SK-N-SH treated with all-trans-retinoic acid at 6 μM for 48 hours (cell line): ENCODE data around the gene EFNA3.

Source experiments
- ATAC-seq: fragments of 200-7000 bp; cut with Tn5 transposase; 3 replicates; pipeline ENCODE4 v1.9.1; 2020; ENCODE audit warnings: mild to moderate bottlenecking, moderate library complexity
- ARNTL ChIP-seq: fragments of 450-650 bp; formaldehyde crosslinking; IDR thresholded peaks from 2 replicates; pipeline ENCODE4 v1.5.0; 2020; ENCODE audit warnings: low read depth, mild to moderate bottlenecking, moderate library complexity, borderline replicate concordance
- BACH2 ChIP-seq: fragments of 250-450 bp; sonication (Bioruptor Pico); IDR thresholded peaks from 2 replicates; pipeline ENCODE4 v1.9.0; 2021; ENCODE audit warnings: mild to moderate bottlenecking, borderline replicate concordance
- CSDC2 ChIP-seq: fragments of 250-450 bp; sonication (Bioruptor Pico); IDR thresholded peaks from 2 replicates; pipeline ENCODE4 v1.5.0; 2020; ENCODE audit warnings: mild to moderate bottlenecking, moderate library complexity
- CSRNP3 ChIP-seq: fragments of 250-450 bp; sonication (Bioruptor Pico); IDR thresholded peaks from 2 replicates; pipeline ENCODE4 v1.5.1; 2021; ENCODE audit warnings: mild to moderate bottlenecking, moderate library complexity
- ESRRG ChIP-seq: fragments of 250-450 bp; sonication (Bioruptor Pico); IDR thresholded peaks from 2 replicates; pipeline ENCODE4 v1.6.1; 2021; ENCODE audit warnings: mild to moderate bottlenecking
- GLIS3 ChIP-seq: fragments of 250-450 bp; sonication (Bioruptor Pico); IDR thresholded peaks from 2 replicates; pipeline ENCODE4 v1.5.0; 2020; ENCODE audit warnings: mild to moderate bottlenecking, moderate library complexity
- ISL1 ChIP-seq: fragments of 250-450 bp; sonication (Bioruptor Pico); IDR thresholded peaks from 2 replicates; pipeline ENCODE4 v2.1.2; 2022; ENCODE audit warnings: mild to moderate bottlenecking, moderate library complexity
- POU6F1 ChIP-seq: fragments of 250-450 bp; sonication (Bioruptor Pico); IDR thresholded peaks from 2 replicates; pipeline ENCODE4 v1.8.0; 2021; ENCODE audit warnings: low read depth, mild to moderate bottlenecking, moderate library complexity, borderline replicate concordance
- RARB ChIP-seq: fragments of 250-450 bp; sonication (Bioruptor Pico); IDR thresholded peaks from 2 replicates; pipeline ENCODE4 v1.8.0; 2021; ENCODE audit warnings: mild to moderate bottlenecking, moderate library complexity
- SNAI2 ChIP-seq: fragments of 250-450 bp; sonication (Bioruptor Pico); IDR thresholded peaks from 2 replicates; pipeline ENCODE4 v1.5.0; 2020; ENCODE audit warnings: mild to moderate bottlenecking, moderate library complexity
- TCF4 ChIP-seq: fragments of 250-450 bp; sonication (Bioruptor Pico); IDR thresholded peaks from 2 replicates; pipeline ENCODE4 v1.8.0; 2021; ENCODE audit warnings: mild to moderate bottlenecking, moderate library complexity, borderline replicate concordance
- TSHZ2 ChIP-seq: fragments of 250-450 bp; sonication (Bioruptor Pico); IDR thresholded peaks from 2 replicates; pipeline ENCODE4 v1.5.0; 2020; ENCODE audit warnings: mild to moderate bottlenecking, moderate library complexity
- ZC3H10 ChIP-seq: fragments of 250-450 bp; sonication (Bioruptor Pico); IDR thresholded peaks from 2 replicates; pipeline ENCODE4 v1.5.1; 2021; ENCODE audit warnings: mild to moderate bottlenecking, moderate library complexity
- ZFP3 ChIP-seq: fragments of 250-450 bp; sonication (Bioruptor Pico); IDR thresholded peaks from 2 replicates; pipeline ENCODE4 v1.5.0; 2020; ENCODE audit warnings: mild to moderate bottlenecking, moderate library complexity
- ZFP30 ChIP-seq: fragments of 450-650 bp; formaldehyde crosslinking; IDR thresholded peaks from 2 replicates; pipeline ENCODE4 v1.5.0; 2022; ENCODE audit warnings: mild to moderate bottlenecking, moderate library complexity
- ZNF8 ChIP-seq: fragments of 450-650 bp; formaldehyde crosslinking; IDR thresholded peaks from 2 replicates; pipeline ENCODE4 v1.5.0; 2020; ENCODE audit warnings: mild to moderate bottlenecking, moderate library complexity
- TF ChIP-seq, protein P1 (sequence below): fragments of 250-450 bp; sonication (Bioruptor Pico); IDR thresholded peaks from 2 replicates; pipeline ENCODE4 v1.5.1; 2020; ENCODE audit warnings: low read depth, mild to moderate bottlenecking, moderate library complexity

The EFNA3 gene

DNA sequence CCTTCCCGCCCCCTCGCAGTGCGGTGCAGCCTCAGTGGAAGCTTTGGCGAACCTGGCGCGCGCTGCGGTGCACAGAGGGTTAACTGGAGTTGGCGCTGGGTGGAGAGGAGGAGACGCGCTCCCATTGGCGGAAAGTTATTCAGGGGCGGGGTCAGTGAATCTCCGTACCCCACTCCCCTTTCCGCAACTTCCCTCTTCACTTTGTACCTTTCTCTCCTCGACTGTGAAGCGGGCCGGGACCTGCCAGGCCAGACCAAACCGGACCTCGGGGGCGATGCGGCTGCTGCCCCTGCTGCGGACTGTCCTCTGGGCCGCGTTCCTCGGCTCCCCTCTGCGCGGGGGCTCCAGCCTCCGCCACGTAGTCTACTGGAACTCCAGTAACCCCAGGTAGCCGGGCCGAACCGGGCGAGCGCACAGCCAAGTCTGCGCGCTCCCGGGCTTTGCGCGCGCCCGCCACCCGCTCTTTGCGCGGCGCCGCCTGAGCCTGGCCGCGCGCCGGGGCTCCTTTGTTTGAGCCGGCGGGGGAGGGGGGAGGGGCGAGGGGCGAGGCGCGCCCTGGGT, 15.0 kb upstream of the EFNA3 start, which contains the start of gene EFNA4 (continued):
- no peak for TF ChIP-seq TSHZ2
- TF ChIP-seq SNAI2, result no peak
- no peak for TF ChIP-seq ZFP30 (CRISPR knock-in tag)
- no peak for TF ChIP-seq TCF4
- TF ChIP-seq CSRNP3 (CRISPR knock-in tag), result no peak

DNA sequence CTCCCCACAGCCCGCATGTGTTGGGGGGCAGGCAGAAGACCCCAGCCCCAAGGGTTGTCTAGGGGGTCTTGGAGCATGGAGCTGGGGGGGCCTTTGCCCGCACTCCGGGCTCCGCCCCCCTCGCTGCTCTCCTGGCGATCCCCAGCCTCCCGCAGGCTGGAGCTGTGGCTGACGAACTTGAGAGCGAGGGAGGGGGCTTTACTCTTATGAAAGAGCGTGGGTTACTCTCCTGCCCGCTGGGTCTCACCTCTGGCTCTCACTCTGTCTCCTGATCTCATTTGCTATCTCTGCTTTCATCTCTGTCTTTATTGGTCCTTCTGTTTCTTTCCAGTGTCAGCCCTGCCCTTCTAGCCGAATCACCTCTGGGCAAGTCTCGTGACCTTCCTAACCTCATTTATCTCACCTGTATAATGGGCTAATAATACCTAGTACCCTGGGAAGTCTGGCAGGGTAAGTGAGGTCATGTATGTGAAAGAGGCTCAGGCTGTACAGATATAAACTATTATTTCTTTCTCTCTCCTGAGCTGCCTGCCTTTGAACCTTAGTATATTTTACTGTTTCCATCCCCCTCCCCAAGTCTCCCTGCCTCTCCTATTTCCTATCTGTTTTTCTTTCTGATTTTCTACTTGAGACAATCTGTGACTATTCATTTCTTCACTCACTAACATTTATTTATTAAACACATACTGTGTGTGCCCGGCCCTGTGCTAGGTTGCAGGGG, 14.4 kb upstream of the EFNA3 start:
- ATAC-seq, result peak; percentile 63
- TF ChIP-seq CSRNP3 (CRISPR knock-in tag) (no peak), ZFP3 (CRISPR knock-in tag) (no peak), RARB (CRISPR knock-in tag) (no peak), ZFP30 (CRISPR knock-in tag) (no peak), GLIS3 (CRISPR knock-in tag) (no peak), POU6F1 (CRISPR knock-in tag) (no peak), BACH2 (CRISPR knock-in tag) (no peak), TSHZ2 (no peak), ESRRG (CRISPR knock-in tag) (no peak), CSDC2 (CRISPR knock-in tag) (no peak), ISL1 (CRISPR knock-in tag) (no peak)
- TF ChIP-seq, protein P1, sequence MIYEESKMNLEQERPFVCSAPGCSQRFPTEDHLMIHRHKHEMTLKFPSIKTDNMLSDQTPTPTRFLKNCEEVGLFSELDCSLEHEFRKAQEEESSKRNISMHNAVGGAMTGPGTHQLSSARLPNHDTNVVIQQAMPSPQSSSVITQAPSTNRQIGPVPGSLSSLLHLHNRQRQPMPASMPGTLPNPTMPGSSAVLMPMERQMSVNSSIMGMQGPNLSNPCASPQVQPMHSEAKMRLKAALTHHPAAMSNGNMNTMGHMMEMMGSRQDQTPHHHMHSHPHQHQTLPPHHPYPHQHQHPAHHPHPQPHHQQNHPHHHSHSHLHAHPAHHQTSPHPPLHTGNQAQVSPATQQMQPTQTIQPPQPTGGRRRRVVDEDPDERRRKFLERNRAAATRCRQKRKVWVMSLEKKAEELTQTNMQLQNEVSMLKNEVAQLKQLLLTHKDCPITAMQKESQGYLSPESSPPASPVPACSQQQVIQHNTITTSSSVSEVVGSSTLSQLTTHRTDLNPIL (CRISPR knock-in tag), result no peak

DNA sequence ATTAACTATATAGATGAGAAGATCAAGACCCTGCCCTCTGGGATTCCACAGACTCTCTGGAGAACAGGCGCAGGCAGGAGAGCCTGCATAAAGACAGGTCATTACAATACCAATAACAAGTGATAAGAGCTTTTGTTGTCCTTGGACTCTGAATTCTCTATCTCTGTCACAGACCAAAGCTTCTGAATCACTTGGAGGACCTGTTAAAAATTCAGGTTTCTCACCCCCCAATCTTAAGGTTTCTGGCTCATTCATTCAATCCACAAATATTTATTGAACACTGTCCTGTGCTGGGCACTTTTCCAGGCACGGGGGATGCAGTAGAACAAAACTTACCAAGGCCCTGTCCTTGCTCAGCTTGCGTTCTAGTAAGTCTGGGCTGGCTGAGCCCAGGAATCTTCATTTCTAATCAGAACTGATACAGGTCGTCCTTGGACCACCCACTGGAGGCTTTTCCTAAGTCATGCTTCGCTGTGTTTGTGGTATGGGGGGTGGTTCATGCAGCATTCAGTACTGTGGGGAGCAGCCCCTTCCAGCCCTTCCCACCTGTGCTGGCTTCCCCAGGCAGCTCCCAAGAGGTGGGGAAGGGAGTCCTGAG, 13.7 kb upstream of the EFNA3 start:
- no peak for ATAC-seq
- TF ChIP-seq GLIS3 (CRISPR knock-in tag) (no peak), ZFP3 (CRISPR knock-in tag) (no peak), ZFP30 (CRISPR knock-in tag) (no peak), CSRNP3 (CRISPR knock-in tag) (no peak), SNAI2 (no peak), ZNF8 (no peak), ARNTL (CRISPR knock-in tag) (no peak), ZC3H10 (CRISPR knock-in tag) (no peak)
